HL-60 (cell line): ENCODE data around the gene HELZ.

Source experiments
- GABPA ChIP-seq: IDR thresholded peaks from 2 replicates; pipeline ENCODE4 v1.6.1; 2012; ENCODE audit warnings: low read depth
- POLR2AphosphoS5 ChIP-seq: IDR thresholded peaks from 2 replicates; pipeline ENCODE4 v1.6.1; 2012; ENCODE audit warnings: low read depth
- REST ChIP-seq: IDR thresholded peaks from 2 replicates; pipeline ENCODE4 v1.6.1; 2012; ENCODE audit warnings: low read depth; ENCODE audit not compliant: insufficient replicate concordance
- TF ChIP-seq, protein P1 (sequence below): IDR thresholded peaks from one replicate; pipeline ENCODE4 v1.5.1; 2011; ENCODE audit warnings: low read length, control low read depth, inconsistent platforms; ENCODE audit not compliant: insufficient read depth

DNA sequence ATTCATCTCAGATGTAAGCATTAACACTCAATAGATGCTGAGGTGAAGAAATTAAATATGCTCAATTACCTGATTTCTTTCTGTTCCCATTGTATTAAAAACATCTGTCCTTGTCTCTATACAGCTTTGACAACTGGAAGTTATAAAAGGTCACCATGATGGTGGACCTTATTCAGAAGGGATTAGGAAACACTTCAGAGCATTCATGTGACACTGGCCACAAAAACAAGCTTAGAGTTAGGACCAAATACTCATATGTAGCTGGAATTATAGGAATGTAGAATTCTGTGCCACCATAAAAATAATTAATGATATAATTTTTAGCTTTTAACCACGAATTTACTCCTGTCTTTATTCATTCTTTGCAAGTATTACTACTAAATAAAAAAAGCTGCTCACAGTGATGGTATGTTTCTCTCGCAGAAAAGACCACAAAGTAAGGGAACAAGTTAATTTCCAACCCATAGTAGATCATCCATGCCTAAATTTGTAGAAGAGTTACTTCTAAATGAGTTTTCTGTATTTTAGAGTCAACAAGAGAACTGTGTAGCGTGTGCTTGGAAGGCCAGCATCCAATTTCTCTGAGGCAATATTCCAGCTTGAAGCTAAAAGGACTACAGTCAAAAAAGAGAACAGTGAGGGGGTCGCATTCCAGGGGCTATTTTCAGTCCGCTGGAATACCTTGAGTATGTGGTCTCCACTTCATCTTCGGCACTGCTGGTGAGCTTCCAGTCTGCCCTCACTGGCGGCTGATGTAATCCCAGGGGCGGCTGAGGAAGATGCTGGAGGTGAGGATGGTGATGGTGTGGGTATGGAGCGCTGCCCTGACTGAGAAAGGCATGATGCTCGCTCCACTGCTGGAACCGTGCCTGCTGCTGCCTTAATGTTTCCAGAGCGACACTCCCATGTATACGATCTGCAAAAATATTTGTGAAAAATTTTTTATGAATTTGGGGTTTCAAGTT is 136.9 kb downstream of the HELZ start:
- TF ChIP-seq REST (no peak), POLR2AphosphoS5 (no peak), GABPA (no peak)
- TF ChIP-seq, protein P1, sequence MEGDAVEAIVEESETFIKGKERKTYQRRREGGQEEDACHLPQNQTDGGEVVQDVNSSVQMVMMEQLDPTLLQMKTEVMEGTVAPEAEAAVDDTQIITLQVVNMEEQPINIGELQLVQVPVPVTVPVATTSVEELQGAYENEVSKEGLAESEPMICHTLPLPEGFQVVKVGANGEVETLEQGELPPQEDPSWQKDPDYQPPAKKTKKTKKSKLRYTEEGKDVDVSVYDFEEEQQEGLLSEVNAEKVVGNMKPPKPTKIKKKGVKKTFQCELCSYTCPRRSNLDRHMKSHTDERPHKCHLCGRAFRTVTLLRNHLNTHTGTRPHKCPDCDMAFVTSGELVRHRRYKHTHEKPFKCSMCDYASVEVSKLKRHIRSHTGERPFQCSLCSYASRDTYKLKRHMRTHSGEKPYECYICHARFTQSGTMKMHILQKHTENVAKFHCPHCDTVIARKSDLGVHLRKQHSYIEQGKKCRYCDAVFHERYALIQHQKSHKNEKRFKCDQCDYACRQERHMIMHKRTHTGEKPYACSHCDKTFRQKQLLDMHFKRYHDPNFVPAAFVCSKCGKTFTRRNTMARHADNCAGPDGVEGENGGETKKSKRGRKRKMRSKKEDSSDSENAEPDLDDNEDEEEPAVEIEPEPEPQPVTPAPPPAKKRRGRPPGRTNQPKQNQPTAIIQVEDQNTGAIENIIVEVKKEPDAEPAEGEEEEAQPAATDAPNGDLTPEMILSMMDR, result no peak
